HCT116 (cell line): Measurements from ENCODE around the gene MAPKAPK5. TPM values are rescaled to one million over a fixed set of nuclear protein-coding genes. Genes with fewer than 3 reads are reported as not detected.

Experiments used
- ATAC-seq: fragments of 200-7000 bp; cut with Tn5 transposase; 2 replicates; pipeline ENCODE4 v1.9.1; 2020; ENCODE audit warnings: mild to moderate bottlenecking, moderate library complexity
- BruUV-seq: library from RNA; stranded (reverse); fragments of 400-500 nt; replicated peaks from 2 replicates; lab custom pipeline; 2021; lab: Mats Ljungman, UMichigan
- CTCF ChIA-PET: fragments of 300-600 bp; sonication (Branson Sonifier 250); formaldehyde crosslinking; loops from one replicate; lab custom pipeline; 2021; ENCODE audit warnings: antibody characterized with exemption; lab: Charles Lee
- POLR2A ChIA-PET: fragments of 300-600, 350-600 bp; sonication (Branson Sonifier 250); formaldehyde crosslinking; loops from one replicate; lab custom pipeline; 2021; ENCODE audit warnings: antibody characterized with exemption; lab: Charles Lee
- RAD21 ChIA-PET, 2 experiments: fragments of 300-600 bp; sonication (Branson Sonifier 250); formaldehyde crosslinking; loops; one replicate each; lab custom pipeline; 2023; ENCODE audit warnings: low total read pairs in 2 of 2; ENCODE audit not compliant: uncharacterized antibody in 2 of 2, unreplicated experiment in 2 of 2, low non-redundant PET in 1 of 2; lab: Charles Lee
- DNase-seq: peaks from one replicate; pipeline ENCODE4 v3.0.0-alpha.2; 2010; ENCODE audit warnings: low read depth, low spot score
- H2AFZ ChIP-seq: fragments of 200-600 bp; shearing (Covaris generic), sonication (generic); 2 replicates; pipeline ENCODE4 v1.6.1; 2017; ENCODE audit warnings: low read depth, mixed run types, mixed read lengths, antibody characterized with exemption, low read length; ENCODE audit not compliant: poor library complexity, severe bottlenecking
- H3K27ac ChIP-seq: 2 replicates; pipeline ENCODE4 v1.5.1; 2012; ENCODE audit warnings: low read depth, low read length
- H3K27me3 ChIP-seq: fragments of 200-600 bp; sonication (generic); 2 replicates; pipeline ENCODE4 v1.6.1; 2016; ENCODE audit warnings: mixed run types, low read length, mixed read lengths; ENCODE audit not compliant: insufficient read depth
- H3K36me3 ChIP-seq, 2 experiments: fragments of 200-500 bp in 1 of 2; fragments of 200-600 bp in 1 of 2; sonication (Bioruptor generic) in 1 of 2; sonication (generic) in 1 of 2; 2 replicates each; pipeline versions ENCODE4 v1.5.1 to v1.6.1; 2014 to 2016; ENCODE audit warnings: low read length in 2 of 2, inconsistent platforms in 1 of 2, mixed read lengths in 1 of 2, mixed run types in 1 of 2; ENCODE audit not compliant: insufficient read depth in 2 of 2, control insufficient read depth in 1 of 2
- H3K4me1 ChIP-seq, 2 experiments: fragments of 200-600 bp in 1 of 2; sonication (generic) in 1 of 2; 2 replicates each; pipeline versions ENCODE4 v1.5.1 to v1.6.1; 2012 to 2017; ENCODE audit warnings: low read length in 2 of 2, inconsistent platforms in 1 of 2, mild to moderate bottlenecking in 1 of 2, mixed read lengths in 1 of 2, mixed run types in 1 of 2, moderate library complexity in 1 of 2; ENCODE audit not compliant: insufficient read depth in 2 of 2, control insufficient read depth in 1 of 2
- H3K4me2 ChIP-seq: fragments of 200-600 bp; sonication (generic); 2 replicates; pipeline ENCODE4 v1.6.1; 2017; ENCODE audit warnings: mixed run types, low read length, mixed read lengths
- H3K4me3 ChIP-seq, 2 experiments: fragments of 200-600 bp in 1 of 2; sonication (generic) in 1 of 2; replicated peaks in 1 of 2; 2 replicates each; pipeline ENCODE4 v1.5.1; 2011 to 2016; ENCODE audit warnings: low read length in 2 of 2, control low read depth in 1 of 2, low read depth in 1 of 2, mild to moderate bottlenecking in 1 of 2, mixed read lengths in 1 of 2, mixed run types in 1 of 2
- H3K79me2 ChIP-seq: fragments of 200-600 bp; sonication (generic); 2 replicates; pipeline ENCODE4 v1.6.1; 2017; ENCODE audit warnings: mild to moderate bottlenecking, mixed run types, low read length, moderate library complexity, mixed read lengths; ENCODE audit not compliant: insufficient read depth
- H3K9ac ChIP-seq: fragments of 200-600 bp; sonication (generic); 2 replicates; pipeline ENCODE4 v1.6.1; 2016; ENCODE audit warnings: low read length, mixed read lengths
- H3K9me2 ChIP-seq: fragments of 200-600 bp; sonication (generic), shearing (Covaris generic); 2 replicates; pipeline ENCODE4 v1.6.1; 2017; ENCODE audit warnings: mixed run types, mild to moderate bottlenecking, moderate library complexity; ENCODE audit not compliant: insufficient read depth
- H3K9me3 ChIP-seq, 2 experiments: fragments of 200-500 bp in 1 of 2; fragments of 200-600 bp in 1 of 2; sonication (Bioruptor generic) in 1 of 2; sonication (generic) in 1 of 2; 2 replicates each; pipeline ENCODE4 v1.6.1; 2014 to 2017; ENCODE audit warnings: low read length in 2 of 2, mixed read lengths in 2 of 2, inconsistent platforms in 1 of 2, low read depth in 1 of 2, mild to moderate bottlenecking in 1 of 2, mixed run types in 1 of 2, moderate library complexity in 1 of 2; ENCODE audit not compliant: control insufficient read depth in 1 of 2, insufficient read depth in 1 of 2
- H4K20me1 ChIP-seq: fragments of 200-600 bp; sonication (generic), shearing (Covaris generic); 2 replicates; pipeline ENCODE4 v1.6.1; 2017; ENCODE audit warnings: mixed run types, mild to moderate bottlenecking, moderate library complexity; ENCODE audit not compliant: insufficient read depth
- CBX3 ChIP-seq: IDR thresholded peaks from 2 replicates; pipeline ENCODE4 v1.6.1; 2012; ENCODE audit warnings: low read depth
- CEBPB ChIP-seq: IDR thresholded peaks from 2 replicates; pipeline ENCODE4 v1.6.1; 2012; ENCODE audit warnings: low read depth
- CTCF ChIP-seq, 3 experiments: fragments of 200-600 bp in 1 of 3; sonication (generic) in 1 of 3; IDR thresholded peaks in 2 of 3; conservative IDR thresholded peaks in 1 of 3; 2 replicates each; pipeline ENCODE4 v1.5.1; 2012 to 2017; ENCODE audit warnings: low read depth in 2 of 3, low read length in 2 of 3, antibody characterized with exemption in 1 of 3, borderline replicate concordance in 1 of 3, control low read depth in 1 of 3, mild to moderate bottlenecking in 1 of 3, mixed read lengths in 1 of 3, mixed run types in 1 of 3, moderate library complexity in 1 of 3; ENCODE audit not compliant: insufficient read depth in 1 of 3
- EGR1 ChIP-seq: IDR thresholded peaks from 2 replicates; pipeline ENCODE4 v1.6.1; 2012; ENCODE audit warnings: low read depth
- EZH2 ChIP-seq: fragments of 200-600 bp; sonication (generic); IDR thresholded peaks from 2 replicates; pipeline ENCODE4 v1.6.1; 2017; ENCODE audit warnings: antibody characterized with exemption, mixed run types
- EZH2phosphoT487 ChIP-seq: fragments of 200-600 bp; IDR thresholded peaks from 2 replicates; pipeline ENCODE4 v1.6.1; 2018; ENCODE audit warnings: antibody characterized with exemption, borderline replicate concordance
- POLR2A ChIP-seq: IDR thresholded peaks from 2 replicates; pipeline ENCODE4 v1.7.0; 2011; ENCODE audit warnings: borderline replicate concordance; ENCODE audit not compliant: insufficient read depth, insufficient read length; ENCODE audit errors: extremely low read depth
- POLR2AphosphoS5 ChIP-seq: IDR thresholded peaks from 2 replicates; pipeline ENCODE4 v1.6.1; 2011; ENCODE audit warnings: mild to moderate bottlenecking, low read depth, low read length, moderate library complexity
- RAD21 ChIP-seq: IDR thresholded peaks from 2 replicates; pipeline ENCODE4 v1.6.1; 2012; ENCODE audit warnings: low read depth, mild to moderate bottlenecking
- REST ChIP-seq: IDR thresholded peaks from 2 replicates; pipeline ENCODE4 v1.6.1; 2012; ENCODE audit warnings: low read depth
- SIN3A ChIP-seq: IDR thresholded peaks from 2 replicates; pipeline ENCODE4 v1.6.1; 2012; ENCODE audit warnings: low read depth
- SP1 ChIP-seq: IDR thresholded peaks from 2 replicates; pipeline ENCODE4 v1.6.1; 2012; ENCODE audit warnings: low read depth
- TCF7L2 ChIP-seq: IDR thresholded peaks from 2 replicates; pipeline ENCODE4 v1.7.0; 2011; ENCODE audit warnings: borderline replicate concordance, inconsistent platforms; ENCODE audit not compliant: insufficient read depth, insufficient read length; ENCODE audit errors: extremely low read depth
- YY1 ChIP-seq: IDR thresholded peaks from 2 replicates; pipeline ENCODE4 v1.6.1; 2011; ENCODE audit warnings: low read length, low read depth, moderate library complexity, mild to moderate bottlenecking; ENCODE audit not compliant: insufficient replicate concordance; ENCODE audit errors: extremely low read depth
- ZBTB33 ChIP-seq: IDR thresholded peaks from 2 replicates; pipeline ENCODE4 v1.6.1; 2011; ENCODE audit warnings: mild to moderate bottlenecking, low read length, moderate library complexity; ENCODE audit not compliant: insufficient replicate concordance; ENCODE audit errors: extremely low read depth
- ZFX ChIP-seq: fragments of 450-650 bp; IDR thresholded peaks from 2 replicates; pipeline ENCODE4 v1.6.1; 2017
- intact Hi-C: fragments of 100-400 bp; cut with micrococcal nuclease; formaldehyde crosslinking; loops from 2 replicates; pipeline ENCODE4 v1.10.0; 2022
- total RNA-seq: library from RNA; stranded (reverse); gene quantifications from one replicate; pipeline ENCODE4 v1.2.1, GENCODE V29; 2021; ENCODE audit not compliant: unreplicated experiment

MAPKAPK5 gene
- total RNA-seq, 1 experiment from 2014 or later = 57.9 TPM

DNA sequence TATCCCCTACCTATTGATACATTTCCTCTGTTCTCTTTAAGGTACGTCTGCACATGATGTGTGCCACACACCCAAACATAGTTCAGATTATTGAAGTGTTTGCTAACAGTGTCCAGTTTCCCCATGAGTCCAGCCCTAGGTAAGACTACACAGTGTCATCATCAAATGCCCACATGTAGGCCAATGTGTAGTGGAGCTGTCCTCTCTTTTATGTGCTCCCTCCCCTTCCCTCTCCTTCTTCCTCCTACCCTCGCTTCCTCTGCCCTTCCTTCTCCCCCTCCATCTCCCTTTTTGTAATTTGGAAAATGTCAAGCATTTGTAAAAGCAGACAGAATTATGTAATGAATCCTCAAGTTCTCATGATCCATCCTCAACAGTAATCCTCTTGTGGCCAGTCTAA is 25.5 kb downstream of the MAPKAPK5 start:
- intact Hi-C loops = no loop called here

More for the DNA sequence above, 25.5 kb downstream of the MAPKAPK5 start:
- Histone ChIP-seq H3K36me3 (peaks cover 24 to 36% of the 10 kb centered on the region in 2 experiments; a peak in 3 of 4 replicates), H2AFZ (no peak overlapping the region), H3K9me3 (no peaks in the 10 kb centered on the region)
- CTCF ChIA-PET = no interaction called here
- no peak for DNase-seq
- POLR2A ChIA-PET = no interaction called here
- BruUV-seq = no TSS peak
- TF ChIP-seq EZH2phosphoT487 (no peak), EZH2 (no peak), POLR2A (no peak), ZBTB33 (no peak), ZFX (no peak), YY1 (no peak), RAD21 (no peak), CEBPB (no peak), REST (no peak), SIN3A (no peak), TCF7L2 (no peak), POLR2AphosphoS5 (no peak), CTCF (IDR thresholded peaks at IDR 0.05 in 2 of 3, conservative IDR thresholded peaks at IDR 0.05 in 1 of 3; ENCODE audit: borderline replicate concordance in 1 of 3, insufficient read depth in 1 of 3, low read depth in 2 of 3, low read length in 2 of 3) (no peak), SP1 (no peak), EGR1 (no peak), CBX3 (no peak)
- TF ChIP-seq, all 23 proteins: peak for 0
- no peak overlapping the region for H3K9ac ChIP-seq
- H3K4me3 ChIP-seq = no peak overlapping the region
- no peaks in the 10 kb centered on the region for H3K27me3 ChIP-seq
- RAD21 ChIA-PET = no interaction called here
- H3K9me2 ChIP-seq = no peaks in the 10 kb centered on the region
- H3K27ac ChIP-seq = no peak overlapping the region
- no peaks in the 10 kb centered on the region for H3K4me1 ChIP-seq
- H3K79me2 ChIP-seq = peaks cover 34% of the 10 kb centered on the region
- H4K20me1 ChIP-seq = no peaks in the 10 kb centered on the region
- no peak overlapping the region for H3K4me2 ChIP-seq
- no peak for ATAC-seq
